ENCODE results near the gene SRGAP2C. TPM values are rescaled to one million over a fixed set of nuclear protein-coding genes. Genes with fewer than 3 reads are reported as not detected.
"Not testable (repeated sequence)": the region's sequence is repeated elsewhere in the genome, so short reads cannot be mapped to it uniquely, and the experiment has no call there.

Gene SRGAP2C
- total RNA-seq, 4 donors from 2014 or later, result 38.6 to 60.9 (median 40.4) TPM

DNA sequence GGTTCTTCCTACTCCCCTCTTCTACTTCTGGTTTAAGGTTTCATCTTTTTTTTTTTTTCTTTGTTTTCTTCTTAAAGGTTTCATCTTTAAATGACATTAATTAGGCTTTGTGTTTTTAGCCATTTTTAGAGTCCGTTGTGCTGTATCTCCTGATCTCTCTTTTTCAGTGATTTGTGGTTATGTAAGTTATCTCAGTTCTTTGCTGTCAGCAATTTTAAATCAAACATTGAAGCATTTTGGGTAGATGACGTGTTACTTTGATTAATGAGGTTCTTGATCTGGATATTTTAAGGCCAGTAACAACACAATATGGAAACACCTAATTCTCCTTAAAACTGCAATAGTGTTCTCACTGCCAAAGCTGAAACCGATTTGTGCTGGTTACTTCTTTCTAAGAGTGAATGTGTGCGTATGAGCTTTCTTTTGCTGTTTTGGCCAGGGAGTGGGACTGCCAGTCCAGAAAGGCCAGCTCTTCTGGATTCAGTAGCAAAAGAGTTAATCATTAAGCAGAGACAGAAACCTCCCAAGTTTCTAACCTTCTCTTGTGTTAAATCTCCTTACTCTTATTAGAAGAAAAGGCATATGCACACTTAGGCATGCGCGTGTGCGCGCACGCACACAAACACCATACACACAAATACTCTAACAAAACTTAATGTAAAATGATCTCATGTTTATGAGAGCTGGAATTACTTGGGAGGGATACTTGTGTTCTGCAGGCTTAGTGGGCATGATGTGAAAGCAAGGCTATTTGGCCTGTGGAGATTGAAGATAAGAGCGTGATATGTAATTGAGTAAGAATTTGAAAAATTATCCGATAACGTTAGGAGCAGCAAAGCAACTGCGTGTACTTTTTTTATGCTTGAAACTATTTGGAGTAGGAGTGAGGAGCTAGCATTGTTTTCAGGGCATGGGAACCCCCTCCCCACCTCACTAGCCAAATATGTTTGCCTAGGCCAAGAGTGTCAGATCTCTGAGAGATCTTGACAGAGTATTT lies 16.5 kb downstream of the SRGAP2C start:
- not testable (repeated sequence) for DNase-seq (ENCODE audit: low spot score in 2 of 2); H3K36me3 ChIP-seq; H3K27me3 ChIP-seq; H3K4me3 ChIP-seq; H3K27ac ChIP-seq; H3K9me3 ChIP-seq; H3K4me1 ChIP-seq
- WGBS, result 86% methylated on average over 9 of the region's 13 CpGs

GRCh38 chr1:121202986-121203385 lies 18.2 kb downstream of the SRGAP2C start:
- H3K4me1 ChIP-seq; H3K36me3 ChIP-seq; DNase-seq (ENCODE audit: low spot score in 2 of 2); H3K4me3 ChIP-seq; H3K27ac ChIP-seq; H3K27me3 ChIP-seq; H3K9me3 ChIP-seq: not testable (repeated sequence)
- WGBS, result 100% methylated on average over 2 of the region's 3 CpGs

DNA sequence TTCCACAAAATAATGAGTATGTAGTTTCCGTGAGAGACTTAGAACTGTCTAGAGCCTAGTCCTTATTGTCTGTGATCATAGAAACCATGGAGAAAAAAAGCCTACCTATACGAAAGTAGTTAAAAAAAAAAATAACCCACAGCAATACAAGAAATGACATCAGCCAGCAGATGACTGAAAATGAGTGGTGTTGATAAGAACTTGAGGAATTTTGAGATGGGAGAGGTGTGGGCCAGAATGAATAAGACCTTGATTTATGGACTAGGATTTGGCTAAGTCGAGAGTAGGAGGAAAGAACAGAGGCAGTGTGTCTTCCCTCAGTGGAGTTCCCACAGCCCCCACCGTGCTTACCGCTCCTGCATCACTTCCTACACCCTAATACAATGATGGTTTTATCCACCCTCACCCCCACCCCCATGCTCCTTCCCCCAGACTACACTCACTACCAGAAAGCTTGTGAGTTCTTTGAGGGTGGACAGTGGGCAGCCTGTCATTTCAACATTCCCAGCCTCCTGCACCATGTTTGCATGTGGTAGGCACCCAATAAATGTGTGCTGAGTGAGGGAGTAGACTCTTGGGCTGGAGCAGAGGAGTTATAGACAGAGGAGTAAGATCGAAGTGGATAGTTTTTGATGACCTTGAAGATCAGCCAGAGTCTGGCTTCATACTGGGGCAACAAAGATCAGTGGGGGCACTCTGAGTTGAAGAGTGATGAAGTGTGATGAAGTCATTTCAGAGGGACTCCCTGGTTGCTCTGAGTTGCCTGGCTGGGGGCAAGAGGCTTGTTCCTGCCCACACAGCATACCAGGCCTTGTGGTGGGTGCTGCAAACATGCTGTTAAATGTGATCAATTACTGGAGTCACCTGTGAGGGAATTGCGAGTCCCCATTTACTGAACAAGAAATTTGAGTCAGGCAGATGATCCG lies 21.3 kb downstream of the SRGAP2C start:
- H3K27me3 ChIP-seq; DNase-seq (ENCODE audit: low spot score in 2 of 2); H3K4me1 ChIP-seq; H3K36me3 ChIP-seq; H3K4me3 ChIP-seq; H3K9me3 ChIP-seq; H3K27ac ChIP-seq: not testable (repeated sequence)
- 100% methylated on average over 1 of the region's 8 CpGs for WGBS

DNA sequence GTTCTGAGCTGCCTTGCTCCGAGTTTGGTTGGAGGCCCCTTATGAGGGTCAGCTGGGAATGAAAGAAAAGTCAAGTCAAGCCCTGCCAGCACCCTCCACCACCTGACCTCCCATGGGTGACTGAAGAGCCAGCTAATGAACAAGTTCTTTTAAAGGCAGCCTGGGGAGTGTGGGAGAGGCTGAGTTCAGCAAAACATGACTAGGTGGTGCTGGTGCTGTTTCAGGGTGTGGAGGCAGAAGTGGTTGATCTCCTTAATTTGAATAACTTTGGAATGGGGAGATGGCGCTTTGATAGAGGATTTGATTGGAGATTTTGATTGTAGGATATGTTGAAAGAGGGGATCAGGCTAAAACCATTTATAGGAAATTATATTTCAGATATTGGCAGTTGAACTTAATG lies 22.6 kb downstream of the SRGAP2C start:
- not testable (repeated sequence) for H3K9me3 ChIP-seq; H3K27me3 ChIP-seq; H3K27ac ChIP-seq; H3K36me3 ChIP-seq; H3K4me1 ChIP-seq; H3K4me3 ChIP-seq; DNase-seq (ENCODE audit: low spot score in 2 of 2)
- WGBS, result 83% methylated on average over 2 of the region's 2 CpGs

- 65% methylated on average over 5 of the region's 6 CpGs for WGBS
- H3K4me1 ChIP-seq; H3K27me3 ChIP-seq; H3K9me3 ChIP-seq; H3K27ac ChIP-seq; DNase-seq (ENCODE audit: low spot score in 2 of 2); H3K36me3 ChIP-seq; H3K4me3 ChIP-seq: not testable (repeated sequence)
Observed at GRCh38 chr1:121208375-121208774, 23.6 kb downstream of the SRGAP2C start.

DNA sequence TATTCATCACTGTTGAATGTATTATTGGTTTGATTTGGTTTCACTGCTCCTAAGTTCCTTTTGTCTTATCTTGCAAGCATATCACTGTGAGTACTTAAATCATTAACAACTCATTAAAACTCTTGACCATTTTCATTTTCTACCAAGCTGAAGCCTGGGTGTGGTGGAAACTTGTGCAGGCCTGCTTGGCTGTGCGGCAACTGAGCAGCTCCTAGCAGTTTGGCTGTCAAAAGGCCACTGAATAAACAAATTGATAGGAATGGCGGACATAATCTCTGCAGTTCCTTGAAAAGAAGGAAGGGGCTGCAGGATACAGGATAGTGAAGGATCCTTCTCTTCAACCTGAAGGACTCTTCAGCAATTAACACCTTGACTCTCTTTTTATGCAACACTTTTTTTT lies 26.0 kb downstream of the SRGAP2C start:
- H3K4me3 ChIP-seq; H3K27me3 ChIP-seq; H3K27ac ChIP-seq; H3K36me3 ChIP-seq; H3K9me3 ChIP-seq; H3K4me1 ChIP-seq; DNase-seq (ENCODE audit: low spot score in 2 of 2): not testable (repeated sequence)
- WGBS, result 40% methylated on average over 2 of the region's 2 CpGs

GRCh38 chr1:121213491-121213890 lies 28.7 kb downstream of the SRGAP2C start:
- no CpG with 5 or more reads among the region's 9 CpGs for WGBS
- not testable (repeated sequence) for DNase-seq (ENCODE audit: low spot score in 2 of 2)

DNA sequence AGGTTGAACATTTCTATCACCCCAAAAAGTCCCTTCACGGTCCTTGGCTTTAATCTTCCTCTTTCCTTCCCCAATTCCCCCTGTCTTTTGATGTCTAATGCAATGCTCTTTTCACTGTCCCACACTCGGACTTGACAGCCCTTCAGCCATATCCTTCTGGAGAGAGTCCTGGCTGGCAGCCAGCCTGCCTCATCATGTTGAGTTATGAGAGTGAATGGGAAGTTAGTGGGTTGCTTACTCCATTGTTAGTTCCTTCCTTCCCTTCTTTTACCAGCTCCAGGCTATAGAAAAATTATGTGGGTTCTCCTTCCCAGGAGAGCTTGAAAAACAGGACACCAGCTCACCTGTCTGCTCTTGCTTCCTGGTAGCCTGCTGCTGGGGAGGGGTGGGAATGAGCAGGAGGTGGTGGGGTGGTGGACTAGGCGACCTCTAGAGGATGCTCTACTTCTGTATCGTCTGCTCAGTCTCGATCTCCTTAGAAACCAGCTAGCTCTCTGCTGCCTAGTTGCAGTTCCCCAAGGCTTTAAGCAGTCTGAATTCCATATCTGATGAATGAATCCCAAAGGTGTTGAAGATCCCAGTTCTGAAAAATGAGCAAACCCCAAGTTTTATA lies 29.9 kb downstream of the SRGAP2C start:
- H3K27me3 ChIP-seq, H3K9me3 ChIP-seq: not testable (repeated sequence)
- no CpG with 5 or more reads among the region's 5 CpGs for WGBS

More at GRCh38 chr1:121213491-121213890, 28.7 kb downstream of the SRGAP2C start:
- H3K27ac ChIP-seq, H3K9me3 ChIP-seq, H3K27me3 ChIP-seq, H3K4me3 ChIP-seq, H3K36me3 ChIP-seq, H3K4me1 ChIP-seq: not testable (repeated sequence)

DNA sequence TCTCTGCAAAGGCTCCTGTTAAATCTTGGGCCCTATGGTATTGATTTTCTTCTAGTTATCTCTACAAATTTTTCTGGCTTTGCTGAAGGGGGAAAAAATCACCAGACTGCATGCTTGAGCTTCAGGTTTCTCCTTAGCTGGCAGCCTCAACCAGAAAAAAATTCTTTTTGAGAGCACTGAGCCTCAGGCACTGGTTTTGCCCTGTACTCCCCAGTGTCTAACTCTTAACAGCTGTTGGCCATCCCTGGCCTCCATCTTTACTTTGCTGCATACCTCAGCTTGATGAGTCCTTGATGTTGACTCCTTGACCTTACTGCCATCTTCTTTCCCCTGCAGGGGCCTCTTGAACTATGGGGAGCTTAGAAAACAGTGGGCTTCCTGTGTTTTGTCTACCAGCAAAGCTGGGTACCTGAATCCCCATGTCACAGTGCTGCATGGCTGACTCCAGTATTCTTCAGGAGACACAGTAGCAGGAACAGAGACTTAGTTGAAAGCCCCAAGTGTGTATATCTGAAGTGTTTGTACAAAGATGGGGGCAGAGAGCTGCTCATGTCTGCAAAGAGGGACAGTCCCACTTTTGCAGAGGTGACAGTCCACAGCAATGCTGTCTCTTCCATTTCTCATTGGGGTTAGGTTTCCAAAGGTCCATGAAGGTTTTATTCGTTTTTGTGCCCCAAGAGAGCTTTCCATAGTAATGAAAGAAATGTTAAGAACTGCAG lies 31.1 kb downstream of the SRGAP2C start:
- H3K27ac ChIP-seq; H3K4me3 ChIP-seq; DNase-seq (ENCODE audit: low spot score in 2 of 2); H3K9me3 ChIP-seq; H3K4me1 ChIP-seq; H3K27me3 ChIP-seq; H3K36me3 ChIP-seq: not testable (repeated sequence)
- WGBS, result no CpG with 5 or more reads among the region's 1 CpG

More for the DNA sequence above, 29.9 kb downstream of the SRGAP2C start:
- H3K4me3 ChIP-seq; DNase-seq (ENCODE audit: low spot score in 2 of 2); H3K4me1 ChIP-seq; H3K27ac ChIP-seq; H3K36me3 ChIP-seq: not testable (repeated sequence)

DNA sequence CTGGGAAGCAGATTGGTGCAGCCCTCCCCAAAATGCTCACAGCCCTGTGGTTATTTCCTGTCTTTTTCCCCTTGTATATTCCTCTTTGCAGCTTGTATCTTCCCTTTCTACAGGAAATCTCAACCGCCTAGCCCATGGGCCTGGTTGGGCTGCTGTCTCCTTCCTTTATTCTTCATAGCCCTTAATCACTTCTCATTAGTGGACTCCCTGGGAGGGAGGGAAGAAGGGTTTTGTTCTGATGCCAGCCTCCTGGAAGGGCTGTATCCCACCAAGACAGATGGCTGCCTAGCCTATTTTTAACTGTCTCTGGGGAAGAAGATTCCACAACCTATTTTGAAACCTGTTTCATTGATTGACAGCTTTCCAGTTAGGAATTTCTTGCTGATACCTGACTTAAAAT lies 31.9 kb downstream of the SRGAP2C start:
- not testable (repeated sequence) for H3K4me3 ChIP-seq; H3K4me1 ChIP-seq; H3K27me3 ChIP-seq; DNase-seq (ENCODE audit: low spot score in 2 of 2); H3K9me3 ChIP-seq; H3K36me3 ChIP-seq; H3K27ac ChIP-seq
- no CpG with 5 or more reads among the region's 1 CpG for whole genome bisulfite sequencing

DNA sequence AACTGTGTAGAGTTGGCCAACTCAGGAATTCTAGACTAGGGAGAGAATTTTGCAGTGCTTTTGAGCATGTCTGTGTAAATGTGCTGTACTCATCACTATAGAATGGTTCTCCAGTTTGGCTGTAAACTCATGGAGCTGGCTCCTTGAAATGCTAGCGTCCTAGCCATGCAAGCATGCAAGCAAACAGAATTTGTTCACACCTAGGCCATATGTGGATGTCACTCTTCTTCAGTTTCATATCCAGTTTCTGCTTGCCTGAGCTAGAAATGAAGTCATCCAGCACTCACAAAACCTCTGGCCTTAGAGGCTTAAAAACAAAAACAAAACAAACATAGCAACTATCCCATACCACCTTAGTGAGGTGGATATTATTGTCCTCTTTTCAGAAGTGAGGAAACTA lies 37.0 kb downstream of the SRGAP2C start:
- H3K9me3 ChIP-seq; DNase-seq (ENCODE audit: low spot score in 2 of 2); H3K4me1 ChIP-seq; H3K27me3 ChIP-seq; H3K27ac ChIP-seq; H3K4me3 ChIP-seq; H3K36me3 ChIP-seq: not testable (repeated sequence)
- 67% methylated on average over 1 of the region's 1 CpG for WGBS

- H3K4me3 ChIP-seq; H3K9me3 ChIP-seq; H3K27ac ChIP-seq; H3K36me3 ChIP-seq; DNase-seq (ENCODE audit: low spot score in 2 of 2); H3K4me1 ChIP-seq; H3K27me3 ChIP-seq: not testable (repeated sequence)
- WGBS, result 47% methylated on average over 3 of the region's 4 CpGs
Observed at GRCh38 chr1:121224714-121225113, 39.9 kb downstream of the SRGAP2C start.

DNA sequence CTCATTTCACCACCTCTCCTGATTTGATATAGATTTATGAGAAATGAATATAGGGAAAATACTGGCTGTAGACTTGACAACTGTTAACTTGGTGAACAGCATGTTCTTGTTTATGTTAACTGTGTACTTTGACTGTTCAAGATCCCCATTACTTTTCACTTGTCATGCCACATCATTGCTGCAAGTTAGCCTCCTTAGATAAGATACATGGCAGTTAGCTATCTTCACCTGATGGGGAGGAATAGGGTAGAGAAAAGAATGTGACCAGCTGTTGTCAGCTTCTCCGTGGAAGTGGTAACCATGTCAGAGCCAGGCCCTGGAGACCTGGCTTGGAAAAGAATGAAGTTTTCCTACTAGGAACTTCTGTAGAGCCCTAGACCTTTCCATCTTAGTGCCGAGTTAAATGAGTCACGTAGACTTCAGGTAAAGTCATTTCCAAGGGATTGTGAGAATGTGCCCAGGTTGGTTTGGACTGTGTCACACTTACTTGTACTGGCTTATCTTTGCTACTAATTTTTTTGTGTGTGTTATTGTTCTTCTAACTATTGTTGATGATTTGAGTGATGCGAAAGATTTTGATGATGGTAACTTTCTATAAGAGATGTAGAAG lies 41.6 kb downstream of the SRGAP2C start:
- H3K4me3 ChIP-seq; H3K36me3 ChIP-seq; H3K27me3 ChIP-seq; H3K9me3 ChIP-seq; H3K27ac ChIP-seq; DNase-seq (ENCODE audit: low spot score in 2 of 2); H3K4me1 ChIP-seq: not testable (repeated sequence)
- 94% methylated on average over 2 of the region's 4 CpGs for WGBS
